HepG2 (cell line): ENCODE measurements around the gene LIPT2. TPM values are rescaled to one million over a fixed set of nuclear protein-coding genes. Genes with fewer than 3 reads are reported as not detected.

Source experiments
- ATAC-seq: fragments of 200-7000 bp; cut with Tn5 transposase; 3 replicates; pipeline ENCODE4 v1.9.1; 2020; ENCODE audit warnings: mild to moderate bottlenecking, moderate library complexity
- BruUV-seq: library from RNA; stranded (reverse); fragments of 400-500 nt; replicated peaks from 2 replicates; lab custom pipeline; 2021; lab: Mats Ljungman, UMichigan
- CTCF ChIA-PET: fragments of 300-600 bp; formaldehyde crosslinking; extraction: SDS; loops from one replicate; lab custom pipeline; 2021; ENCODE audit warnings: low total read pairs, inconsistent platforms, low intra/inter-chr PET ratio; lab: Yijun Ruan, JAX
- POLR2A ChIA-PET: fragments of 350-600 bp; sonication (Branson Sonifier 250); formaldehyde crosslinking; loops from one replicate; lab custom pipeline; 2020; ENCODE audit warnings: antibody characterized with exemption, inconsistent platforms; lab: Yijun Ruan, JAX
- DNase-seq: peaks from one replicate; pipeline ENCODE4 v3.0.0-alpha.2; 2015; ENCODE audit warnings: low spot score
- FAIRE-seq: peaks from 3 replicates; lab custom pipeline; 2011; peaks lifted over from hg19 to GRCh38; lab: Jason Lieb, UNC
- H2AFZ ChIP-seq: one replicate; pipeline ENCODE4 v1.6.1; 2011; ENCODE audit warnings: low read length, inconsistent platforms
- H3K27ac ChIP-seq: fragments of 300-600 bp; 3 replicates; pipeline ENCODE4 v1.8.0; 2011; ENCODE audit warnings: mixed run types, mild to moderate bottlenecking, mixed read lengths, low read length, inconsistent platforms; ENCODE audit not compliant: insufficient read depth; ENCODE audit errors: extremely low read length
- H3K27me3 ChIP-seq, 2 experiments: fragments of 200-600 bp in 1 of 2; 2 replicates in 1 of 2; 3 replicates in 1 of 2; pipeline versions ENCODE4 v1.6.0 to v1.8.0; 2011; ENCODE audit warnings: low read length in 2 of 2, mild to moderate bottlenecking in 2 of 2, moderate library complexity in 2 of 2, inconsistent platforms in 1 of 2; ENCODE audit not compliant: insufficient read depth in 2 of 2, control insufficient read depth in 1 of 2
- H3K36me3 ChIP-seq, 2 experiments: fragments of 200-600 bp in 1 of 2; replicated peaks in 1 of 2; 2 replicates in 1 of 2; 3 replicates in 1 of 2; pipeline versions ENCODE4 v1.5.1 to v1.8.0; 2011; ENCODE audit warnings: low read length in 2 of 2, inconsistent platforms in 1 of 2; ENCODE audit not compliant: insufficient read depth in 2 of 2, control insufficient read depth in 1 of 2
- H3K4me1 ChIP-seq: 2 replicates; pipeline ENCODE4 v1.5.1; 2012; ENCODE audit warnings: low read length, inconsistent platforms; ENCODE audit not compliant: insufficient read depth
- H3K4me2 ChIP-seq: 2 replicates; pipeline ENCODE4 v1.6.0; 2011; ENCODE audit warnings: low read depth, low read length, inconsistent platforms
- H3K4me3 ChIP-seq, 3 experiments: fragments of 200-600 bp in 1 of 3; sonication (generic), shearing (Covaris generic) in 1 of 3; replicated peaks in 1 of 3; 2 replicates each; pipeline ENCODE4 v1.5.1; 2011 to 2016; ENCODE audit warnings: low read length in 3 of 3, inconsistent platforms in 2 of 3, low read depth in 2 of 3, mild to moderate bottlenecking in 2 of 3, control low read depth in 1 of 3, mixed read lengths in 1 of 3; ENCODE audit not compliant: insufficient read depth in 1 of 3
- H3K79me2 ChIP-seq: one replicate; pipeline ENCODE4 v1.6.1; 2011; ENCODE audit warnings: low read length, inconsistent platforms; ENCODE audit not compliant: insufficient read depth
- H3K9ac ChIP-seq: 2 replicates; pipeline ENCODE4 v1.6.0; 2011; ENCODE audit warnings: mild to moderate bottlenecking, low read depth, low read length, inconsistent platforms; ENCODE audit not compliant: insufficient read depth
- H3K9me3 ChIP-seq: 2 replicates; pipeline ENCODE4 v1.5.1; 2012; ENCODE audit warnings: mild to moderate bottlenecking, low read length
- H4K20me1 ChIP-seq: 2 replicates; pipeline ENCODE4 v1.6.0; 2011; ENCODE audit warnings: inconsistent platforms, mild to moderate bottlenecking, low read length, moderate library complexity; ENCODE audit not compliant: insufficient read depth
- MAFF ChIP-seq: IDR thresholded peaks from 2 replicates; pipeline ENCODE4 v1.6.1; 2011; ENCODE audit warnings: low read depth, low read length, improper control_type of control experiment
- MAFK ChIP-seq, 2 experiments: IDR thresholded peaks in 1 of 2; conservative IDR thresholded peaks in 1 of 2; 2 replicates each; pipeline ENCODE4 v1.6.1; 2011; ENCODE audit warnings: improper control_type of control experiment in 2 of 2, low read length in 2 of 2
- NR3C1 ChIP-seq: sonication (generic); formaldehyde crosslinking; IDR thresholded peaks from 2 replicates; pipeline ENCODE4 v1.4.0; 2020; ENCODE audit warnings: missing genetic modification reagents
- ZNF138 ChIP-seq: sonication (generic); formaldehyde crosslinking; IDR thresholded peaks from 2 replicates; pipeline ENCODE4 v1.5.0; 2020; ENCODE audit warnings: mild to moderate bottlenecking, low read depth, missing genetic modification reagents
- WGBS: methylation state at CpG from one replicate; pipeline ENCODE4 v1.1.6; 2017; ENCODE audit warnings: low lambda C conversion rate; 5-methylcytosine and 5-hydroxymethylcytosine counted together
- in situ Hi-C: cut with HindIII; loops from 2 replicates; pipeline ENCODE4 v1.10.0; 2017; ENCODE audit warnings: low pct_unique_long_range_greater_than_20kb; ENCODE audit not compliant: extremely low pct_ligation_motif_present
- intact Hi-C: fragments of 100-400 bp; cut with micrococcal nuclease; formaldehyde crosslinking; loops from one replicate; pipeline ENCODE4 v1.10.0; 2022; ENCODE audit not compliant: unreplicated experiment
- polyA plus RNA-seq, 8 experiments: library from polyadenylated mRNA; depleted of rRNA in 3 of 8; stranded (reverse) in 7 of 8; unstranded in 1 of 8; fragments of >200 nt; fragmentation: Illumina TruSeq in 4 of 8; extraction: Trizol in 4 of 8; gene quantifications; 2 replicates each; pipeline versions ENCODE4 v1.2.1 to v1.2.3, GENCODE V29; 2011 to 2016; ENCODE audit warnings: low read depth in 4 of 8, missing spikeins in 1 of 8, mixed read lengths in 1 of 8; ENCODE audit not compliant: insufficient read depth in 1 of 8
- total RNA-seq, 5 experiments: library from RNA; depleted of rRNA; stranded (reverse); fragments of >200 nt; fragmentation: Illumina TruSeq; extraction: Trizol; gene quantifications; 2 replicates each; pipeline ENCODE4 v1.2.3, GENCODE V29; 2016; ENCODE audit warnings: low read depth in 1 of 5
- TF ChIP-seq, protein P1 (sequence below): sonication (generic); formaldehyde crosslinking; IDR thresholded peaks from 2 replicates; pipeline ENCODE4 v1.4.0; 2020; ENCODE audit warnings: missing genetic modification reagents
- TF ChIP-seq, protein P2 (sequence below): sonication (generic); formaldehyde crosslinking; IDR thresholded peaks from 2 replicates; pipeline ENCODE4 v1.8.0; 2022; ENCODE audit warnings: missing genetic modification reagents, mild to moderate bottlenecking, inconsistent platforms, borderline replicate concordance
- TF ChIP-seq, protein P3 (sequence below): sonication (generic); formaldehyde crosslinking; IDR thresholded peaks from 2 replicates; pipeline ENCODE4 v1.5.0; 2020; ENCODE audit warnings: missing genetic modification reagents
- TF ChIP-seq, protein P4 (sequence below): IDR thresholded peaks from 2 replicates; pipeline ENCODE4 v1.6.1; 2016; ENCODE audit warnings: low read depth, borderline replicate concordance
- TF ChIP-seq, protein P5 (sequence below): sonication (generic); formaldehyde crosslinking; IDR thresholded peaks from 2 replicates; pipeline ENCODE4 v1.9.0; 2021; ENCODE audit warnings: mild to moderate bottlenecking, missing genetic modification reagents

LIPT2 gene
- total and polyA plus RNA-seq, 2 of the 13 experiments (the other 11 are each of a cell fraction or from before 2014, with no cell fraction given): 3.0 to 5.6 TPM

DNA sequence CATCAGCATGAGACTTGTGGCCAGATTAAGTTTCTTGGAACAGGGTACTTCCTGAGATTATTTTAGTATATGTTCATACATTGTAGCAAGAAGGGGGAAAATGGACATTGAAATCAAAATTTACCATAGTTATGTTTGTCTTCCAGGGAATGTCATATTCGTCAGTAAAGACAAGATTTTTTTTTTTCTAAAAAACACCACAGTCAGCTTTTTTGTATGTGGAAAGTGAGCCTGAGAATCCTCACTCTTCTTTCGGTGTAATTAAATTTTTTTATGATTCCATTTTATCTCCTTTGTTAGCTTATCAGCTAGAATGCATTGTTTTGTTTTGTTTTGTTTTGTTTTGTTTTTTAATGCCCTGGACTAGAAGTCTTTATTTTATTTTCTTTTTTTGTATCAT is 31.5 kb upstream of the LIPT2 start:
- ATAC-seq: no peak
- no peak overlapping the region for H3K9ac ChIP-seq
- H3K4me1 ChIP-seq: peaks cover under 1% of the 10 kb centered on the region; the same call in 1 of the 2 replicates
- no TSS peak for BruUV-seq
- in situ Hi-C loops (no loop called here), intact Hi-C loops (no loop called here)
- H3K9me3 ChIP-seq: no peaks in the 10 kb centered on the region
- POLR2A ChIA-PET: no interaction called here
- H3K36me3 ChIP-seq: no peaks in the 10 kb centered on the region
- H3K4me2 ChIP-seq: no peak overlapping the region
- 16% methylated on average over 2 of the region's 2 CpGs for WGBS
- FAIRE-seq: no peak
- DNase-seq: no peak
- no peaks in the 10 kb centered on the region for H3K79me2 ChIP-seq
- H3K4me3 ChIP-seq: no peak overlapping the region
- H4K20me1 ChIP-seq: no peaks in the 10 kb centered on the region
- TF ChIP-seq MAFK (conservative IDR thresholded peaks at IDR 0.05 in 1 of 2, IDR thresholded peaks at IDR 0.05 in 1 of 2; ENCODE audit: low read length in 2 of 2) (peak; percentile 75 to 89), ZNF138 (CRISPR knock-in tag) (no peak), MAFF (peak; percentile 81), NR3C1 (CRISPR knock-in tag) (no peak)
- TF ChIP-seq, protein P1, sequence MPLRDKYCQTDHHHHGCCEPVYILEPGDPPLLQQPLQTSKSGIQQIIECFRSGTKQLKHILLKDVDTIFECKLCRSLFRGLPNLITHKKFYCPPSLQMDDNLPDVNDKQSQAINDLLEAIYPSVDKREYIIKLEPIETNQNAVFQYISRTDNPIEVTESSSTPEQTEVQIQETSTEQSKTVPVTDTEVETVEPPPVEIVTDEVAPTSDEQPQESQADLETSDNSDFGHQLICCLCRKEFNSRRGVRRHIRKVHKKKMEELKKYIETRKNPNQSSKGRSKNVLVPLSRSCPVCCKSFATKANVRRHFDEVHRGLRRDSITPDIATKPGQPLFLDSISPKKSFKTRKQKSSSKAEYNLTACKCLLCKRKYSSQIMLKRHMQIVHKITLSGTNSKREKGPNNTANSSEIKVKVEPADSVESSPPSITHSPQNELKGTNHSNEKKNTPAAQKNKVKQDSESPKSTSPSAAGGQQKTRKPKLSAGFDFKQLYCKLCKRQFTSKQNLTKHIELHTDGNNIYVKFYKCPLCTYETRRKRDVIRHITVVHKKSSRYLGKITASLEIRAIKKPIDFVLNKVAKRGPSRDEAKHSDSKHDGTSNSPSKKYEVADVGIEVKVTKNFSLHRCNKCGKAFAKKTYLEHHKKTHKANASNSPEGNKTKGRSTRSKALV (CRISPR knock-in tag): no peak
- TF ChIP-seq, protein P2, sequence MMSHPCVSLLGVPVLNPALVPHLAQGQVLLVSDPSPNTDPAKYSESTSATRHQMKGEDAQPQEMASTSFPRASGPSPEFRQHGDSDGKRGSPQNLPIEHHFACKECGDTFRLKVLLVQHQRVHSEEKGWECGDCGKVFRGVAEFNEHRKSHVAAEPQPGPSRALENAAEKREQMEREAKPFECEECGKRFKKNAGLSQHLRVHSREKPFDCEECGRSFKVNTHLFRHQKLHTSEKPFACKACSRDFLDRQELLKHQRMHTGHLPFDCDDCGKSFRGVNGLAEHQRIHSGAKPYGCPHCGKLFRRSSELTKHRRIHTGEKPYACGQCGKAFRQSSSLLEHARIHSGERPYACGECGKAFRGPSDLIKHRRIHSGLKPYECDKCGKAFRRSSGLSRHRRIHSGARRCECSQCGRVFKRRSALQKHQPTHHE (CRISPR knock-in tag): no peak
- TF ChIP-seq, protein P3, sequence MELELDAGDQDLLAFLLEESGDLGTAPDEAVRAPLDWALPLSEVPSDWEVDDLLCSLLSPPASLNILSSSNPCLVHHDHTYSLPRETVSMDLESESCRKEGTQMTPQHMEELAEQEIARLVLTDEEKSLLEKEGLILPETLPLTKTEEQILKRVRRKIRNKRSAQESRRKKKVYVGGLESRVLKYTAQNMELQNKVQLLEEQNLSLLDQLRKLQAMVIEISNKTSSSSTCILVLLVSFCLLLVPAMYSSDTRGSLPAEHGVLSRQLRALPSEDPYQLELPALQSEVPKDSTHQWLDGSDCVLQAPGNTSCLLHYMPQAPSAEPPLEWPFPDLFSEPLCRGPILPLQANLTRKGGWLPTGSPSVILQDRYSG (CRISPR knock-in tag): no peak
- TF ChIP-seq, protein P4, sequence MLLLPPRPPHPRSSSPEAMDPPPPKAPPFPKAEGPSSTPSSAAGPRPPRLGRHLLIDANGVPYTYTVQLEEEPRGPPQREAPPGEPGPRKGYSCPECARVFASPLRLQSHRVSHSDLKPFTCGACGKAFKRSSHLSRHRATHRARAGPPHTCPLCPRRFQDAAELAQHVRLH (CRISPR knock-in tag): no peak
- TF ChIP-seq, protein P5, sequence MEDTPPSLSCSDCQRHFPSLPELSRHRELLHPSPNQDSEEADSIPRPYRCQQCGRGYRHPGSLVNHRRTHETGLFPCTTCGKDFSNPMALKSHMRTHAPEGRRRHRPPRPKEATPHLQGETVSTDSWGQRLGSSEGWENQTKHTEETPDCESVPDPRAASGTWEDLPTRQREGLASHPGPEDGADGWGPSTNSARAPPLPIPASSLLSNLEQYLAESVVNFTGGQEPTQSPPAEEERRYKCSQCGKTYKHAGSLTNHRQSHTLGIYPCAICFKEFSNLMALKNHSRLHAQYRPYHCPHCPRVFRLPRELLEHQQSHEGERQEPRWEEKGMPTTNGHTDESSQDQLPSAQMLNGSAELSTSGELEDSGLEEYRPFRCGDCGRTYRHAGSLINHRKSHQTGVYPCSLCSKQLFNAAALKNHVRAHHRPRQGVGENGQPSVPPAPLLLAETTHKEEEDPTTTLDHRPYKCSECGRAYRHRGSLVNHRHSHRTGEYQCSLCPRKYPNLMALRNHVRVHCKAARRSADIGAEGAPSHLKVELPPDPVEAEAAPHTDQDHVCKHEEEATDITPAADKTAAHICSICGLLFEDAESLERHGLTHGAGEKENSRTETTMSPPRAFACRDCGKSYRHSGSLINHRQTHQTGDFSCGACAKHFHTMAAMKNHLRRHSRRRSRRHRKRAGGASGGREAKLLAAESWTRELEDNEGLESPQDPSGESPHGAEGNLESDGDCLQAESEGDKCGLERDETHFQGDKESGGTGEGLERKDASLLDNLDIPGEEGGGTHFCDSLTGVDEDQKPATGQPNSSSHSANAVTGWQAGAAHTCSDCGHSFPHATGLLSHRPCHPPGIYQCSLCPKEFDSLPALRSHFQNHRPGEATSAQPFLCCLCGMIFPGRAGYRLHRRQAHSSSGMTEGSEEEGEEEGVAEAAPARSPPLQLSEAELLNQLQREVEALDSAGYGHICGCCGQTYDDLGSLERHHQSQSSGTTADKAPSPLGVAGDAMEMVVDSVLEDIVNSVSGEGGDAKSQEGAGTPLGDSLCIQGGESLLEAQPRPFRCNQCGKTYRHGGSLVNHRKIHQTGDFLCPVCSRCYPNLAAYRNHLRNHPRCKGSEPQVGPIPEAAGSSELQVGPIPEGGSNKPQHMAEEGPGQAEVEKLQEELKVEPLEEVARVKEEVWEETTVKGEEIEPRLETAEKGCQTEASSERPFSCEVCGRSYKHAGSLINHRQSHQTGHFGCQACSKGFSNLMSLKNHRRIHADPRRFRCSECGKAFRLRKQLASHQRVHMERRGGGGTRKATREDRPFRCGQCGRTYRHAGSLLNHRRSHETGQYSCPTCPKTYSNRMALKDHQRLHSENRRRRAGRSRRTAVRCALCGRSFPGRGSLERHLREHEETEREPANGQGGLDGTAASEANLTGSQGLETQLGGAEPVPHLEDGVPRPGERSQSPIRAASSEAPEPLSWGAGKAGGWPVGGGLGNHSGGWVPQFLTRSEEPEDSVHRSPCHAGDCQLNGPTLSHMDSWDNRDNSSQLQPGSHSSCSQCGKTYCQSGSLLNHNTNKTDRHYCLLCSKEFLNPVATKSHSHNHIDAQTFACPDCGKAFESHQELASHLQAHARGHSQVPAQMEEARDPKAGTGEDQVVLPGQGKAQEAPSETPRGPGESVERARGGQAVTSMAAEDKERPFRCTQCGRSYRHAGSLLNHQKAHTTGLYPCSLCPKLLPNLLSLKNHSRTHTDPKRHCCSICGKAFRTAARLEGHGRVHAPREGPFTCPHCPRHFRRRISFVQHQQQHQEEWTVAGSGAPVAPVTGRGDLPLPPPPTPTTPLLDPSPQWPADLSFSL: no peak
- H3K27ac ChIP-seq: no peak overlapping the region
- H3K27me3 ChIP-seq: 0 out of 5 replicates have a peak, but pooled peaks cover 0 to 3% of the 10 kb centered on the region in 2 experiments
- no peak overlapping the region for H2AFZ ChIP-seq
- CTCF ChIA-PET: no interaction called here
